Erythroblast (primary cell): ENCODE measurements around the gene MADCAM1.
A peak's percentile ranks its signal among the peaks of the same experiment; 100 is the strongest.

Experiments
- DNase-seq, 2 experiments: peaks; one replicate each; lab custom pipeline; 2025; lab: John Stamatoyannopoulos, UW
- GATA1 ChIP-seq: IDR thresholded peaks from 2 replicates; pipeline ENCODE4 v1.6.1; 2011; ENCODE audit warnings: low read depth, mild to moderate bottlenecking, control low read depth, low read length, moderate library complexity
- POLR2A ChIP-seq: IDR thresholded peaks from 2 replicates; pipeline ENCODE4 v1.6.1; 2011; ENCODE audit warnings: mild to moderate bottlenecking, low read length

Gene MADCAM1

GRCh38 chr19:496112-496665, at the start of gene MADCAM1:
Gene MADCAM1 (plus strand): TSS chr19:496486. CDS start chr19:496500, 14 bp downstream.
- no peak for DNase-seq
- TF ChIP-seq GATA1 (no peak), POLR2A (no peak)

- no peak for DNase-seq
- TF ChIP-seq POLR2A: no peak
- TF ChIP-seq GATA1: no peak
These were observed 49.2 kb upstream of the MADCAM1 start for GRCh38 chr19:447064-447426.

- DNase-seq: no peak
- TF ChIP-seq POLR2A (no peak), GATA1 (no peak)
These were observed 48.3 kb upstream of the MADCAM1 start for GRCh38 chr19:447816-448560.

- TF ChIP-seq POLR2A (no peak), GATA1 (no peak)
These were observed 46.4 kb upstream of the MADCAM1 start for GRCh38 chr19:449916-450315.

GRCh38 chr19:450912-451481, 45.3 kb upstream of the MADCAM1 start:
- DNase-seq: peak in 1 of 2 experiments; percentile 46

More at GRCh38 chr19:449916-450315, 46.4 kb upstream of the MADCAM1 start:
- no peak for DNase-seq

GRCh38 chr19:452829-453228, 43.5 kb upstream of the MADCAM1 start:
- TF ChIP-seq POLR2A (no peak), GATA1 (no peak)
- no peak for DNase-seq

GRCh38 chr19:453606-454005, 42.7 kb upstream of the MADCAM1 start:
- TF ChIP-seq POLR2A: no peak
- TF ChIP-seq GATA1: no peak
- DNase-seq: no peak

- no peak for DNase-seq
- no peak for TF ChIP-seq GATA1
- no peak for TF ChIP-seq POLR2A
These were observed 41.1 kb upstream of the MADCAM1 start for GRCh38 chr19:455031-455705.

- no peak for TF ChIP-seq POLR2A
- no peak for TF ChIP-seq GATA1
- DNase-seq: no peak
These were observed 40.3 kb upstream of the MADCAM1 start for GRCh38 chr19:455851-456546.

- DNase-seq: no peak
- TF ChIP-seq GATA1: no peak
- no peak for TF ChIP-seq POLR2A
These were observed 39.7 kb upstream of the MADCAM1 start for GRCh38 chr19:456547-457110.

GRCh38 chr19:457636-458035, 38.6 kb upstream of the MADCAM1 start:
- TF ChIP-seq GATA1: no peak
- no peak for TF ChIP-seq POLR2A
- no peak for DNase-seq

GRCh38 chr19:458091-459042, 37.9 kb upstream of the MADCAM1 start:
- TF ChIP-seq POLR2A: no peak
- TF ChIP-seq GATA1: no peak
- DNase-seq: no peak
